HG02870 (cell line): ENCODE data around the gene SLC25A13.
A peak's percentile ranks its signal among the peaks of the same experiment; 100 is the strongest.
"Not testable (repeated sequence)": the region's sequence is repeated elsewhere in the genome, so short reads cannot be mapped to it uniquely, and the experiment has no call there.

ENCODE experiments used
- ATAC-seq: cut with Tn5 transposase; IDR thresholded peaks from one replicate; pipeline ENCODE4 v1.9.1; 2021; ENCODE audit warnings: mild to moderate bottlenecking, moderate library complexity; ENCODE audit not compliant: unreplicated experiment

Gene SLC25A13

DNA sequence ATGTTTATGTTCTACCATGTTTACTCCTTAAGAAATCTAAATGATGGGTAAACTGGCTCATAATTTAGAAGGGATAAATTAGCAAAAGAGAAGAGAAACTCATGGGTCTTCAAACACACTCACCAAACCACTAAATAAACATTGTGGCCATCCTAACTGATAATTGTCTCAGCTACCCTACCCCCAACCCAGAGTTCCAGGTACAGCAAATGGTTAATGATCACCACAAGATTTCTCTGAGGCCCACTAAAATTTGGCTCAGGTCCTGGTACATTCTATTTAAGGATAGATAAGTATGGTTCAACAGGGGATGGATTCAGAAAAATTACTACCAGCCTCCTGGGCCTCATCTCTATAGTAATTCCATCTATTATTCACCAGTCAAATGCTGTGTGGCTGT lies 21.4 kb downstream of the SLC25A13 start:
- no peak for ATAC-seq

DNA sequence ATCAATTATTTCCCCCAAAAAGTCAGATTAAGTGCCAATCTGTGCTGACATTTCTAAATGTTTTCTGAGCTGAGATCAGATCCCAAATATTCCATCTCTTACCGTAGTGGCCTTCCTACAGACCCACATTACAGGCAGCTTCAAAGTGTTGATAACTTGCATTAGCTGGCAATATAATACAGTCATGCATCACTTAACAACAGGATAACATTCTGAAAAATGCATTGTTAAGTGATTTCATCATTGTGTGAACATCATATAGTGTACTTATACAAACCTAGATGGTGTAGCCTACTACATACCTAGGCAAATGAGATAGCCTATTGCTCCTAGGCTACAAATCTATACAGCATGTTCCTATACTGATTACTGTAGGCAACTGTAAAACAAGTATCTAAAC lies 22.4 kb downstream of the SLC25A13 start:
- no peak for ATAC-seq

DNA sequence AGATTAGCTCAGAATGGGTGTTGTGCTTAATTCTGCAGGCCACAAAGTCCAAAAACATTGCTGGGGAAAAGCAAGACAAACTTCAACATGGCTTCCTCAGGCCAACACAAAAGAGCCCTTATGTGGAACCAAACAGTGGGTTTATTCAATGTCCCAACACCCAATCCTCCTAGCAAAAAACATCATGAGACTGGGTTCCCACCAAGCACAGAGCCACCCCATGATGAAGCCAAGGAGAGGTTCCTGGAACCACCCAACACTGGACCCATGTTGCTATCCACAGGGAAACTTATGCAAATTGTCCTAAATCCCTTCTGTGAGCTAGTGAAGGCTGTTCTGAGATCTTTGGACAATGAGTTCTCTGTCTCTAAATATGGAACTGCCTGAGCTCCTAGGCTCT lies 24.0 kb downstream of the SLC25A13 start:
- ATAC-seq: no peak

DNA sequence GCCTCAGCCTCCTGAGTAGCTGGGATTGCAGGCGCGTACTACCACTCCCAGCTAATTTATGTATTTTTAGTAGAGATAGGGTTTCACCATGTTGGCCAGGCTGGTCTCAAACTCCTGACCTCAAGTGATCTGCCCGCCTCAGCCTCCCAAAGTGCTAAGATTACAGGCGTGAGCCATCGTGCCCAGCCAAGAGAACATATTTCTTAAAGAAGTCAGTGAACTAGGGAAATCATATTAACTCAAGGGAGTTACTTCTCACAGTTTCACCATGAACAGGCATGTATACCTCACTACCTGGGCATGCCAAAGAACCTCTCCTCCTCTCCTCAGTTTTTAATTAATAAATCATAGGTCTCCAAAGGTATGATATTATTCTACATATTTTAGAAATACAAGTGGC lies 24.5 kb downstream of the SLC25A13 start:
- not testable (repeated sequence) for ATAC-seq

DNA sequence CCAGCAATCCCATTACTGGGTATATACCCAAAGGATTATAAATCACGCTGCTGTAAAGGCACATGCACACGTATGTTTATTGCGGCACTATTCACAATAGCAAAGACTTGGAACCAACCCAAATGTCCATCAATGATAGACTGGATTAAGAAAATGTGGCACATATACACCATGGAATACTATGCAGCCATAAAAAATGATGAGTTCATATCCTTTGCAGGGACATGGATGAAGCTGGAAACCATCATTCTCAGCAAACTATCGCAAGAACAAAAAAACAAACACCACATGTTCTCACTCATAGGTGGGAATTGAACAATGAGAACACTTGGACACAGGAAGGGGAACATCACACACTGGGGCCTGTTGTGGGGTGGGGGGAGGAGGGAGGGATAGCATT lies 28.0 kb downstream of the SLC25A13 start:
- ATAC-seq: not testable (repeated sequence)

DNA sequence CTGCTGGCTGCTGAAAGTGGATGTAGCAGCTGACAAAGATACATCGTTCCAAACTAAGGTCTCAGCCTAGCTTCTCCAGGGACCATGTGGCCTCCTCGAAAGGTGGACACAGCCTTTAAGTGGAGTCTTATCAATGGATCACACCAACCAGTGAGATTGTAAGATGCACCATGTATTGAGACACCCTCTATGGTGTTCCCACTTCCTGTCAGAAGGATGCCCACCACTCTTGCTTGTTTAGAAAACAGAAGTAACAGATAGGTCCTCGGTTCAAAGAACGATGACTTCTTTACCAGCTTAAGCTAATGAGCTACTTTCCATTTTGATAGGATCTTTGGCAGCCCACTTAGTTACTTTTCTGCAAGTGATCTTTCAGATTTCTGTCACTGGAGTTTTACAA lies 34.3 kb downstream of the SLC25A13 start:
- no peak for ATAC-seq

DNA sequence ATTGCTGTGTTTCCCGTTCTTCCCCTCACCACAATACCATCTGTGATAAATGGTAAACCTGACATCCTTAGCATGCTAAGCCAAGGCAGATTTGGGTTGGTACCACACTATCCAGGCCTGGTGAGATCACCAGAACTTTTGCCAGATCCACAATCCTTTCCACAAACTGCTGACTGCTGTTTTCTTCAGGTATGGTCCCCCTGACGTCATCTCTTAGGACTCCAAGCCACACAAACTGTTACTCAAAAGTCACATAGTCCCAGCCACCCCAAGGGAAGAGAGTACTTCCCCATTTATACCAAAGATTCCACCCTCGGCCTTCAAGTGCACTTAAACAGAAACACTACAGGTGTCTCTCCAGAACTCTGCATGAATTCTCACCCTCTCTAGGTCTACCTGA lies 34.8 kb downstream of the SLC25A13 start:
- no peak for ATAC-seq

DNA sequence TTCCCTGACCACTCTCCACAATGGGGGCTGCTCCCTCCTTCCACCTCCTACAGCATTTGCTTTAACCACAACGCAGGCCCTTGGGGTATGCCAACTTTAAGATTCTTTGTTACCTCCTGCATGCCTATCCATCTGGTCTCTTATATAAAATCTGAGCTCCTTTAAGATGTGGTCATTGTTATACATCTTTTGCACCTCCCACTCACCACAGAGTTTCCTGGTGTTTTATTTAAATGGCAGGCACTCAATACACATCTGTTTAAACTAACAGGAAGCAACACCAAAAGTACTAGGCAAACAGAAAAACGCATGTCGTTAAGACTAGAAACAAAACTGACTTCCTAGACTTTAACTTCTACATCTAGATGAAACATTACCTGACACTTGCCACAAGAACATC lies 36.3 kb downstream of the SLC25A13 start:
- peak; percentile 56 for ATAC-seq

DNA sequence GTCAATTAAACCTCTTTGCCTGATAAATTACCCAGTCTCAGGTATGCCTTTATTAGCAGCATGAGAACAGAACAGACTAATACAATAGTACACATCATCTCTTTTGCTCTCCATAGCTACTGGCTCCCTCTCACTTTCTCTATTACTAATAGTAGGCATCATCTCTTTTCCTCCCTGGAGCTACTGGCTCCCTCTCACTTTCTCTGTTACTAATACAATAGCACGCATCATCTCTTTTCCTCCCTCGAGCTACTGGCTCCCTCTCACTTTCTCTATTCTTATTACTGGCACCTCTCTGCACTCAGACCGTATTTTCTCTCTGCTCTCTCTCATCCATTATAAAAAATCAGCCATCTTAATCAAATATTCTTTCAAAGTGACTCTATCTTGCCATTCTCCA lies 37.1 kb downstream of the SLC25A13 start:
- peak; percentile 68 for ATAC-seq

DNA sequence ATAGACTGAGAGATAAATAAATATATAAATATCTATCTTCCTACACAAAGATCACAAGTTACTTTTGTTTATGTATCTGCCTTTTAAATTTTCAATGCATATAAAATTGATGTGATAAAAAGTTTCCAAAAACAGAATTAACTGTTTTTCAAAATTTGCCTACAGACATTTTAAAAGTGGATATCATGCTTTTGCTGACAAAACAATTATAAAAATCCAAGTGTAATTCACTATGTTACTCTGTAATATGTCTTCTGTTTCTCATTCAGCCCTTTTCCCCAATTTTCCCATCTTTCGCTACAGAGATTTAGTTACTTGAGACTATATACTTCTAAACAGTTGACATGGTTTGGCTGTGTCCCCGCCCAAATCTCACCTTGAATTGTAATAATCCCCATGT lies 37.7 kb downstream of the SLC25A13 start:
- ATAC-seq: no peak

DNA sequence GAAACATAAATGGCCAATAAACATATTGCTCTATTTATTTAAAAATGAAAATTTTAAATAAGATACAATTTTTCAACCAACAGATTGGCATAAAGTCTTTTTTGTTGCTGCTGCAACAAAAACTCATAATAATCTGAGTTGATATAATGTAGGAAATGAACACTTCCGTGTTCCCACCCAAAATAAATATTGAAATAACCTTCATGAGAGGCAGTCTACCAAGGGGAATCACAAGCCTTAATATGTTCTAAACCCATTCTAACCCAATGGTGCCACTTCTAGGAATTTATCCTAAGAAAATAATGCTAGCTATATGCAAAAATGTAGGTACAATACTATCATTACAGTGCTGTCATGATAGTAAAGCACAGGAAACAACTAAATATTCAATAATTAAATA lies 39.1 kb downstream of the SLC25A13 start:
- ATAC-seq: no peak

DNA sequence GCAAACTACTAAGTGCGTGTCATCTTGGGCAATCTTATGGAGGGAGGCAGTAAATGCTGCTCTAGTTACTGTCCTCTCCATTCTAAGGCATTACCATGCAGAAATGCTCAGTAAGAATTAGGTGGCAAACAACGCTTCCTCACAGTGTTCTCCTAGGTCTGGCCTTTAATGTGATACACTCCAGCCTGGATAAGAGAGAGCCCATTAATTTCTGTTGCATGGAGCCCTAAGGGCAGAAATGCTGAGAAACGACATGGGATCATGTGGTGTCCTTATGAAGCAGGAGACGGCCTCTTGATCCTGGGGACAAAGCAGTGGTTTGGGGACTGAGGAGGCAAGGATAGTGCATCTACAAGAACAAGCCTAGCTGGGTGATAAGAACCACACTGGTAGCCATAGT lies 44.0 kb downstream of the SLC25A13 start:
- ATAC-seq: no peak

DNA sequence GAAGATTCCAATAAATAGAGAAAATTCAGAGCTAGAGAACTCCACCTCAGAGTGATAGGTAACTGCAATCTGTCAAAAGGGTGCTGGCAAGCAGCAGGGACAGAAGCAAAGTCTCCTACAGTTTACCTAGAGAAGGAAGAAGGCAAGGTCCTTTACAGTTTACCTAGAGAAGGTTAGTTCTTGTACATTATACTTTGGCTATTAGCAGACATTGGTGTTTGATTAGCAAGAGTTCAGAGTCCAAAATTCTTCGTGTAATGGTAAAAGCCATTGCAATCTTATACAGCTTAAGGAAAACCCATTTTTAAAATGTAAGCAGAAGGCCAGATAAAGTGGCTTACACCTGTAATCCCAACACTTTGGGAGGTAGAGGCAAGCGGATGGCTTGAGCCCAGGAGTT lies 45.9 kb downstream of the SLC25A13 start:
- ATAC-seq: no peak

DNA sequence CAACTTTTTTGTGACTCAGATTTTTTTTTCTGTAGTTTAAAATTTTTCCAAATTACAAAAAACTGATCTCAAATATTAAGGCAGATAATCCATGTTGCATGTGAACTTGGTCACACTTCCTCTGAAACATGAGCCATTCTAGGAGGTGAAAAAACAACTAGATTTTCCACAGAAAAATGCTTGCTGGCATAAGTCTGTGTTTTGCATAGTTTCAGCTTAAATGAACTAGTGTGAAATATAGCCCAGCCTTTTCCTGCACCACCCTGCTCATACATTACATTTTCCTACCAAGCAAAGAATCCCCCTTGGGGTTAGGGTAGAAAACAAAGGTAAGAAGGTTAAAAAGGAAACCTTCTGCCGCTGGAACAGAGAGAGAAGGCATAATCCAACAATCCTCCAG lies 48.2 kb downstream of the SLC25A13 start:
- ATAC-seq: no peak

DNA sequence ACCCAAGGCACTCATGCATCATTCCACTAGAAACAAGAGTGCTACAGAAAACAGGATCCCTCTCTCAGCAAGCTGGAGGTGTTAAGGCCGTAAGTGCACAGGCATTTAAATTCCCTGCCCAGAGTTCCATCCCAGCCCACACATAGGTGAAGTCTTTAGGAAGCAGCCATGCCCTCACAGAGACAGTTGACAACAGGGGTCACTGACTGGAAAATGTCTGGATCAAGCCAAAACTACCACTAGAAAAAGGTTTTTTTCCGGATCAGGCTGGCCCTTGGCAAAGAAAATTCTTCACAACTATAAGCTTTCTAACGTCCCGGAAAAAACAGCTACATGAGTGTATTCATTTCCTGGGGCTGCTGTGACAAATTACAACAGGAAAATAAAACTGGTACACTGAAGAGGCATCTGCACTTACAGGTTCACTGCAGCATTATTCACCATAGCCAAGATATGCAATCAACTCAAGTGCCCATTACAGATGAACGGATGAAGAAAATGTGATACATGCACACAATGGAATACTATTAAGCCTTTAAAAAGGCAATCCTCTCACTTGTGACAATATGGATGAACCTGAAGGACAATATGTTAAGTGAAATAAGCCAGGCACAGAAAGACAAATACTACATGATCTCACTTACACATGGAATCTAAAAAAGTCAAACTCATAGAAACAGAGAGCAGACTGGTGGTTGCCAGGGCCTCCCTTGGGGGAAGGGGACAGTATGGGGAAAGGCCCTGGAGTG lies 52.5 kb downstream of the SLC25A13 start:
- ATAC-seq: no peak

DNA sequence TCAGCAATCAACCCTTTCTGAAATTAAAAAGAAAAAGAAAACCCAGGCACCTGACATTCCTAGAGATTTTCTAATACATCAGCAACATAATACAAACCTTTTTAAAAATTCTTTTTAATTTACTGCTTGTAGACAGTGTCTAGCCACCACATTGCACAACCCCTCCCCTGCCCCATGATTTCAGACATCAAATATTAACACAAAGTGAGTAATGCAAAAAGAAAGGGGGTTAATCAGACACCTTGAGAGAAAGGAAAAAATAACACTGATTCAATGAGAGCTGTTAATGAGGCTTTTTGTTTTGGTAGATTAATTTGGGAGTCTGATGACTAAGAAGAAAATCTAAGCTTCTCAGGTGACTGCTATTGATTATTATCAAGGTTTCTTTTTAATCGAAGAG lies 55.3 kb downstream of the SLC25A13 start:
- no peak for ATAC-seq

DNA sequence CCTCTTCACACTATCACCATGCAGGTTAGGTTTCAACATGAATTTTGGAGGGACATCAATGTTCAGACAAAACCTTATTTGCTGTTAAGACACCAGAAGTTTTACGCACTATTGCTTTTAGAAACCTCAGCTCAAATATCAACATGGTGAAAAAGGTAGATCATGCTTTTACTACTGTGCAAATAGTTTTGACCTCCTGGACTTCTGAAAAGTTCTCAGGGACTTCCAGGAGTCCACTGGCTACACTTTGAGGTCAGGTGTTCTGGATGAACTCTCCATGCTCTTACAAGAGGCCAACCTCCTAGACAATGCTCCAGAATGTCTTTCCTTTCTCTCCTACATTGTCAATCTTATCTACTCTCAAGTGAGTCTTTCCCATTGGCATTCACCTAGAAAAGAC lies 55.9 kb downstream of the SLC25A13 start:
- no peak for ATAC-seq

DNA sequence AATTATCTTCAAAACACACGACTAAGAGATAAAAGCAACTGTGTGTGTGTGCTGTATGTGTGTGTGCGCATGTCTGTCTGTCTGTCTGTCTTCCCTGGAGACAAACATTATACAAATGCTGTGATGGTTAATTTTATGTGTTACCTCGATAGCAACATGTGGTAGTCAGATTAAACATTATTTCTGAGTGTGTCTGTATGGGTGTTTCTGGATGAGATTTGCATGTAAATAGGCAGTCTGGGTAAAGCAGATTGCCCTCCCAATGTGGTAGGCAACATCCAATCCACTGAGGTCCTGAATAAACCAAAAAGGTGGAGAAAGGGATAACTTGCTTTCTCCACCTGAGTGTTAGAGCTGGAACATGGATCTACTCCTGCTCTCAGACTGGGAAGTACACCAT lies 67.9 kb downstream of the SLC25A13 start:
- ATAC-seq: no peak

DNA sequence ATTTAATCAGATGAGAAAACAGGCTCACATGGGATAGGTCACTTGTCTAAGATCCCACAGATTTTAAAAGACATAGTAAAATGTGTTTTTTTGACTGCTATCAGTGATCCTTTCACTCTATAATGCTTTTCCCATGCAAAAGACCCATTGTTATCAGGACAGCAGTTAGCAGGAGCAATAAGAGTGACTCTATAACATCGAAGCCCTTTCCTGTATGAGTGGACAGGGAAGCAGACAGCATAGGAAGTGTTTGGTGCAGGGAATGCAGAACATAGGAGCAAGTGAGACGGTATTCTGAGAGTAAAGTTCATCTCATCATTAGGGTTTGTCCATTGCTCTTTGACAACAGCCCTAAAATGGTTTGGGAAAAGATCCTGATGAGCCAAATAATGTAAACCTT lies 68.5 kb downstream of the SLC25A13 start:
- ATAC-seq: no peak

DNA sequence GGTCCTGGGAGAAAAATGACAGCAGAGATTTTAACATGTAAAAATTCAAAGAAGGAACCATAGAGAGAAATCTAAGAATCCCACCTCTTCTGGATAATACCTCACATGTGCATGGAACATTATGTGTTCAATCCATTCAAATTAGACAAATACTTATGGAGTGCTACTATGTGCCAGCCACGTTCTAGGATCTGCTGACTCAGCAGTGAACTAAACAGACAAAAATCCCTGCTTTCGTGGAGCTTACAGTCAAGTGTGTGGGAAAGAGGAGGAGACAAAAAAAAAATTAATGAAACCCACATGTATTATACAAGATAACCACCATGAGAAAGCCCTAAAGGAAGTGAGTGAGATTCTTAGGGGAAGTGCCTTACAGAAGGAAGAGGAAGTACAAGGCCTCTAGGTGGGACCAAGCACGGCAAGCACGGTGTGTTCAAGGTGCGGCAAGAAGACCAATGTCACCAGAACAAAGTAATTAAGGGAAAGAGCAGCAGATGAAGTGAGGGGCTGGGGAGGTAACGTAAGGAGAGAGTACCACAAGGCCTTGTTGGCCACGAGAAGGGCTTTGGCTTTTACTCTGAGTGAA lies 71.0 kb downstream of the SLC25A13 start:
- ATAC-seq: no peak

DNA sequence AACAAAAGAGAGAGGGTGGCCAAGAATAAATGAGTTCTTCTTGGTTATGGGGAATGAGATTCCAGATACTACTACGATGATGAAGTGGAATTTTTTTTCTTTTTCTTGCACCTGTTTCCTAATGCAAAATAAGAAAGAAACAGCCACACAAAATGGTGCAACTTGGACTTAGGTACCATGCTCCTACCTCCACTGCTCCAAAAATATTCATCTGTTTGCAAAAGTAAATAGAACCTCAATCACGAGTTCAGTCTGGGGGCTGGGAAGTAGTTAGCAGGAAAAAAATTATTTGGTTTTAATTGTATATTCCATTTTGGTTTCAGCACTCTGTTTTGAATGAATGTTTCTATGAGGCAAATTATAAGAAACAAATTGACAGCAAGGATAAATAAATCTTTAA lies 73.5 kb downstream of the SLC25A13 start:
- ATAC-seq: no peak

DNA sequence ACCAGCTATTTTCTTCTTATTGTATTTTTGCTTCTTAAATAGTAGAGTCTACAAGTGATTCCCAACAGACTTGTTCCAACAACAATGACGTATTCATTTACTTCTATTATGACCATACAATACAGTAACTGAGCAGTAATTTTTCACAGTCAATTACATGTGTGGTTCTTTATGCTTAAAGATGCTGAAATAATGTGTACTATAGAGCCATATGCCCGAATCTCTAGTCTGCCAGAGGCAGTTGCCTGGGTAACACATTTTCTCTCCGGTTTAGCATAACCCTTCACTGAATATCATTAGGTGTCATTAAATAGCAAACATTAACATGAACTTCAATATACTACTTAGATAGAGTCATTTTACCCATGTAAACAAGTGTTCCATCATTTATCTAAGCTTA lies 75.0 kb downstream of the SLC25A13 start:
- no peak for ATAC-seq

DNA sequence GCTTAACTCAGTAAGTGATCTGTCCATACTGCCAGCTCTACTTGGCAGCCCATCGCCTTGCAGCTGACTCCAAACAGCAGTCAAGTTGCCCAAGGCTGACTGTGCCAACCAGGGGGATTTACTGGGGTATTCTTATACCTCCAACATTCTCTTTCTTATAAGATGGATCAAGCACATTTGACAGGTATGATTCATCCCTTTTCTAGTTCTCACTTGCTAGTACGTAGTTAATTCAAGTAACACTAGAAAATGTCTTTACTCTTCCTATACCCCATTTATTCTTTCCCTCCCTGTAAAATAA lies 77.0 kb downstream of the SLC25A13 start:
- ATAC-seq: no peak
